Measurements from ENCODE around the gene EGR1. TPM values are rescaled to one million over a fixed set of nuclear protein-coding genes. Genes with fewer than 3 reads are reported as not detected.

Gene EGR1
- total and polyA plus RNA-seq, 12 donors: 4.3 to 221 (median 51.4) TPM

DNA sequence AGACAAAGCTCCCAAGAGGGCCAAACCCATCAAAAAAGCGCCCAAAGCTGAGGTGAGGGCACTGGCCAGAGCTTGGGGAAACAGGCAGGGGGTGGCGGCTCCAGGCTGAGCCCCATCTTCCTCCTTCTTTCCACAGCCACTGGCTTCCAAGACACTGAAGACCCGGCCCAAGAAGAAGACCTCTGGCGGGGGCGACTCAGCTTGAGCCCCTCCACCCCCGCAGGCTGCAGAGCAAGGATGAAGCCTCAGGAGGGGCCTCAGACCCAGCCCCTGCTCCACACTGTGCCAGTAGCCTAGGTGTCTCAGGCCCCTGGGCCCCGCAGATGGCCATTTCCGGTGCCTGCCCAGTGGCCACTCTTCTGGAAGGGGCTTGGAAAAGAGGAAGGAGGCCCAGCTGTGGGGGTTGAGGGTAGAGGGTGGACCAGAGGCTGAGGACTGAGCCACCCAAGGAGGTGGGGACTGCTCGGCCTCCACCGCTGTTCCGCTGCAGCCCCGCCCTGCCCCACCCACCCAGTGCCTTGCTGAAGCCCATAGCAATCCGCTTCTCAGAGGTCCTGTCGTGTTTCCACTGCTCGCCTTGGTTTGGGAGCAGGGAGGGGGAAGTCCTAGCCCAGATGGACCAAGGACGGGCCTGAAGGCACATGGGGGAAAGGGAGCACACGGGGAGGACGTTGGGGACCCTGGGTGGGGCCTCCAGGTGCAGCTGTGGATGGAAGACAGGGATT is 19.6 kb upstream of the EGR1 start:
- H3K4me3 ChIP-seq: no peak overlapping the region
- no peaks in the 10 kb centered on the region for H3K36me3 ChIP-seq (replicated peaks in 1 of 2)
- H3K4me1 ChIP-seq (replicated peaks in 1 of 2): peaks cover 0 to 4% of the 10 kb centered on the region in 2 donors
- no peaks in the 10 kb centered on the region for H3K27me3 ChIP-seq
- H3K27ac ChIP-seq: no peak overlapping the region
- WGBS, 4 donors: 80 to 95% (median 82%) methylated on average over 10 to 18 of the region's 18 CpGs
- TF ChIP-seq, protein P1, sequence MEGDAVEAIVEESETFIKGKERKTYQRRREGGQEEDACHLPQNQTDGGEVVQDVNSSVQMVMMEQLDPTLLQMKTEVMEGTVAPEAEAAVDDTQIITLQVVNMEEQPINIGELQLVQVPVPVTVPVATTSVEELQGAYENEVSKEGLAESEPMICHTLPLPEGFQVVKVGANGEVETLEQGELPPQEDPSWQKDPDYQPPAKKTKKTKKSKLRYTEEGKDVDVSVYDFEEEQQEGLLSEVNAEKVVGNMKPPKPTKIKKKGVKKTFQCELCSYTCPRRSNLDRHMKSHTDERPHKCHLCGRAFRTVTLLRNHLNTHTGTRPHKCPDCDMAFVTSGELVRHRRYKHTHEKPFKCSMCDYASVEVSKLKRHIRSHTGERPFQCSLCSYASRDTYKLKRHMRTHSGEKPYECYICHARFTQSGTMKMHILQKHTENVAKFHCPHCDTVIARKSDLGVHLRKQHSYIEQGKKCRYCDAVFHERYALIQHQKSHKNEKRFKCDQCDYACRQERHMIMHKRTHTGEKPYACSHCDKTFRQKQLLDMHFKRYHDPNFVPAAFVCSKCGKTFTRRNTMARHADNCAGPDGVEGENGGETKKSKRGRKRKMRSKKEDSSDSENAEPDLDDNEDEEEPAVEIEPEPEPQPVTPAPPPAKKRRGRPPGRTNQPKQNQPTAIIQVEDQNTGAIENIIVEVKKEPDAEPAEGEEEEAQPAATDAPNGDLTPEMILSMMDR (IDR thresholded peaks at IDR 0.05): no peak
- TF ChIP-seq POLR2A (IDR thresholded peaks at IDR 0.05): no peak
- H3K9me3 ChIP-seq (replicated peaks in 1 of 3): no peaks in the 10 kb centered on the region
- intact Hi-C loops (cut with DNase I): no loop called here
- DNase-seq: no peak

DNA sequence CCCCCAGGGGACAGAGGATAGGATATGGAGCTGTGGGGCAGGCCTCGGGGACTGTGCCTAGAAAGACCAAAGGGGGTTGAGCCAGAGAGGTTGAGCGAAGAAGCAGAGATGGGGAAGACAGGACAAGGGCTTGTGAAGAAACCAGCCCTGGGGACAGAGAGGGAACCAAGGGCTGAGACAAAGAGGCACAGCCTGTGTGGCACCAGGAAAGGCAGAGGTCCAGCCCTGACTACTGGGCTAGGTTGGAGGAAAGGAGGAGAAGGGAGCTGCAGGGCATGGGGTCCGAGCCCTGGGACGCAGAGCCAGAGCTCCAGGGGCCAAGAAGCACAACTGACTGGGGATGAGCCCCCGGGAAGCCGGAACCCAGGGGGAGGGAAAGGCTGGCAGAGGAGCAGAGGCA is 17.2 kb upstream of the EGR1 start:
- DNase-seq: peak in 1 of 7 donors; percentile 11
- H3K4me1 ChIP-seq (replicated peaks in 1 of 2): peaks cover 0 to 4% of the 10 kb centered on the region in 2 donors
- no peaks in the 10 kb centered on the region for H3K27me3 ChIP-seq
- H3K36me3 ChIP-seq (replicated peaks in 1 of 2): no peaks in the 10 kb centered on the region
- no peak overlapping the region for H3K27ac ChIP-seq
- WGBS, 4 donors: 84 to 90% (median 87%) methylated on average over 6 of the region's 6 CpGs
- H3K4me3 ChIP-seq: no peak overlapping the region
- intact Hi-C loops (cut with DNase I): no loop called here
- TF ChIP-seq, protein P1 (IDR thresholded peaks at IDR 0.05): no peak
- TF ChIP-seq POLR2A (IDR thresholded peaks at IDR 0.05): no peak
- H3K9me3 ChIP-seq (replicated peaks in 1 of 3): no peaks in the 10 kb centered on the region

DNA sequence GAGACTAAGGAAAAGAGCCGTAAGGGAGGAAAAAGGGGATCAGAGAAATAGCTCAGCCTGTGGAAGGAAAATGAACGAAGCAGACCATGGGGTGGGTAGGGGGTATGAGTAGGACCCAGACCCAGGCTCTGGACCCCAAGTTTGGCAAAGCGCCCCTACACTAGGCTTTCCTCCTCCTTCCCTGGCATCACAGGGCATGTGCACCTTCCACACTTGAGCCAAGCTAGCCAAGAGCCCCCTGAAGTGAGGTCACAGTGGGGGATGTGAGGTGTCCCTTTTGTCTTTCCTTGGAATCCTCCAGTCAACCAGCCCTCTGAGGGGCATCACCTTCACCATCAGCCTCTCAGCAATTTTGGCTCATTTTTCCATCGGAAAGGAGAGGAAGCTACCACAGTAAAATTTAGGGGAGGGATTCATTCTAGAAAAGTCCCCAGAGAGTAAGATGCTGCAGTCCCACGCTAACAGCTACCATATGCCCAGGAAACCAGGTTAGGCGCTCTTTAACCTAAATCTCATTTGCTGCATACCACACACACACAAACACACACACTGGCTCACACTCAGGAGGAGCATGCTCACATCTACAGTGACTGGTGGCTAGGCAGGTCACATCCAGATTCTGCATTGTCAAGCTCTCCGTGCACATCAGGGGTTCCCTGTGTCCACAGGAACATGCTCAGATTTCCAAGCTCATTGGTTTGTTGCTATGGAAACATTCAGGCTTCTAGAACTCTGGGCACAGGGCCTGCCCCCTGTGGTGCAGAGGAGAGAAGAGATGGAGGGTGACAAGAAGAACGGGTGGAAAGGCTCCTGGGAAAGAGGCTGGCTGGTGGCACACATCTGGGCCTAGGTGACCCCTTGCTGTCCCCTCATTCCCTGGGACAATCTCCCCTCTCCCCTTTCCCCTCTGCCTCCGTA is 16.5 kb upstream of the EGR1 start:
- Histone ChIP-seq H3K4me1 (replicated peaks in 1 of 2) (peaks cover 0 to 4% of the 10 kb centered on the region in 2 donors), H3K4me3 (no peak overlapping the region), H3K36me3 (replicated peaks in 1 of 2) (no peaks in the 10 kb centered on the region), H3K27me3 (no peaks in the 10 kb centered on the region), H3K27ac (peak overlapping the region in 1 of 5 donors; percentile 42), H3K9me3 (replicated peaks in 1 of 3) (no peaks in the 10 kb centered on the region)
- intact Hi-C loops (cut with DNase I): no loop called here
- WGBS, 4 donors: 65 to 79% (median 77%) methylated on average over 8 to 9 of the region's 9 CpGs
- TF ChIP-seq, protein P1 (IDR thresholded peaks at IDR 0.05): no peak
- TF ChIP-seq POLR2A (IDR thresholded peaks at IDR 0.05): no peak
- peak in 1 of 7 donors; percentile 5 for DNase-seq

Data from adrenal gland (tissue), 12 donors.